ENCODE data around the gene PPP2R2D.
A peak's percentile ranks its signal among the peaks of the same experiment; 100 is the strongest.
"Not testable (repeated sequence)": the region's sequence is repeated elsewhere in the genome, so short reads cannot be mapped to it uniquely, and the experiment has no call there.

PPP2R2D gene

DNA sequence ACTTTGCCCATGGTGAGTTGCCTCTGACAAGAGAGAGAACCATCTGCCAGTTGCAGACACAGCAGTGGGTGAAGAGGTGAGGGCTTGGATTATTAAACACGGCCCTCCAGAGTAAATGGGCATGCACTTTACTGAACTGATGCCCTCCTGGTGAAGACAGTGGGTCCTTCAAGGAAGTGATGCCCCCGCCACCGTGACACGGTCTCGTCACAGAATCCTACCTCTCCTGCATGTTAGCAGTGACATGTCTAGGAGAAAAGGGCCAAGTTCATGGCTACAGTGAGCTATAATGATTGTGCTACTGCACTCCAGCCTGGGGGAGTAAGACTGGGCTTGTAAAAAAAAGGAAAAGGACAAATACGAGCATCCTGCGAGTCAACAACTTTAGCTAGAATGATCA, 78.5 kb downstream of the PPP2R2D start:
- DNase-seq = no peak

DNA sequence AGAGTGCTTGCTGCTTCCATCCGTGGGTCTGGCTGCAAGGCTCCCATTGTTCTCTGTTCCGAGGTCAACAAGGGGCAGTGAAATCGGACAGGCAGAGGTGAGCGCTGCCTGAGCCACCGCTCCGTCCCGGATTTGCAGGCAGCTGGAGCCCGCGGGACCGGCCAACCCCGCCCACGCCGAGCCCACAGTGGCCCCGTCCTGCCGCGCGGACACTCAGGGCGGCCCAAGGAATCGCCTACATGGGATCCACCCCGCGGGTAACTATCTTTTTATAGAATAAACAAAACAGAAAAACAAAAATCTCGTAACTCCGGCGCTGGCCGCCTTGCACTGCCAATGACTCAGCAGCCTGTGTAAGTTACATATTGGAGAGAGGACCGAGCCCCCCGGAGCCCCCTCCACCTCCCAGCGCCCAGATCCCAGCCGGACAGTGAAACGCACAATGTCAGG, 79.0 kb downstream of the PPP2R2D start:
- DNase-seq = no peak

DNA sequence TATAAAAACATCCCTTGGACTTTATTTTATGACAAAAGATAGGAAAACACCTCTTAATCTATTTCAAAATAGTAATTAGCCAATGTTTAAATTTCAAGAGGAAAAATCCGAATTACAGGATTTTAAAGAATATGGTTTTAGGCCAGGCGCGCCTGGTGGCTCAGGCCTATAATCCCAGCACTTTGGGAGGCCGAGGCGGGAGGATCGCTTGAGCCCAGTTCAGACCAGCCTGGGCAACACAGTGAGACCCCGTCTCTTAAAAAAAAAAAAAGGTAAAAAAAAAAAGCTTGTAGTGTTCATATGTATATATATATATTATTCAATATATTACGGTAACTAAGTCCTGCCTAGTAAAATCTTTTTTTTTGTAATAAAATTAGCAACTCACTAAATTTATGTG, 79.5 kb downstream of the PPP2R2D start:
- no peak for DNase-seq

DNA sequence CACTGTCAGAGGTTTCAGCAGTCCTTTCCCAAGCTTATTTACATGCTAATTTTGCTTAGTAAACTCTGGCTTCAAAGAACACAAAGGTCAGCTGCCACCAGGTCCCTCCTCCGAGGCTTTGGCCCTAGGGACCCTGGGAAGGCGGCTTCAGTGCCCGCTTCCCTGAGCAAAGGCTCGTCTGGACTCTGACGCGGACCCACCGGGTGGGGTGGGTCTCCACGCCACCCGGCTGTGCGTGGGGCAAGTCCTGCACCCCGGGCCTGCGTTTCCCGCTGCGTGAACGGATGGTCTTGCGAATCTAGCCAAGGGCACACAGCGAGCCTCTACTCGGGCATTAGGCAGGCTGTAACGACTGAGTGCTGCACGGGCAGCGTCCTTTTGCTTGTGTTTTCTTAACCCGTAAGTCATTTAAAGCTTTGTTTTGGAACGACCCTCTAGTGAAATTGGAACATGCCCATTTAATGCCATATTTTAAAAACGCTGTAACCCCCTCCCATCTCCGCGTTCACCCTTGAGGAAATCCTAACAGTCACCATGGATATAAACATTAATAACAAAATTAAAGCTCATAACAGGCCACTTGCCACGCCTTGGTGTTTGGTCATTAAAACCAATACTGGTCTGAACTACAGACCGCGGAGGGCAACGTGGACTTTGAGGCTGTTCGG, 80.1 kb downstream of the PPP2R2D start:
- DNase-seq = no peak

DNA sequence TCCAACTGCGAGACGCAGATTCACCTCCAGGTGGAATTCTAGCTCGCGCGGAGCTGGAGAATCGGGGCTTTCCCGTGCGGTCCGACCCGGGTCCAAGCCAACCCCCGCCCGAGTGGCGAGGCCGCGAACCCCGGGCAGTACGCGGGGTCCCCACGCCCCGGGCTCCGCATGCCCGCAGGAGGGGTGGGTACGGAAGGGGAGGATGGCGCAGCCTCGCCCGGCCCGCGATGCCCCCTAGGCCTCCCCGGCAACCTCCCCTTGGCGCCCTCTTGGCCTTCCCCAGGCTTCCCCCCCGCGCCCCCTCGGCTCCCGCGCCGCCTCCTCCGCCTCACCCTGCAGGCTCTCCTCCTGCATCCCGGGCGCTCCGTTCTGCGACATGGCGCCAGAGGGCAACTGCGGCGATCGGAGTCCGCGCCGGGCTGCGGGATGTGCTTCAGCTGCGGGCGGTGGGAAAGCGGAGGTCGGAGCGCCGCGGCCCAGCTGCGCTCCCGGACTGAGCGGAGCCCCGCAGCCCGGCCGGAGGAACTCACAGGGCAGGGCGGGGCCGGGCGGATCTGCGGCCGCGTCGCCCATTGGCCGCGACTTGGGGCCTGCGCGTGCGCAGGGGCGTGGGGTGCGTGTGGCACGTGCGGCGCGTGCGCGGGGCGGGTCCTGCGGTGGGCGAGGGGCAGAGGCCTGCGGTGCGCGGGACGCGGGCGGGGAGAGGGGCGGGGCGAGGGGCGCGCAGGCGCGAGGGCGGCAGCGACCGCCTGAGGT, 80.8 kb downstream of the PPP2R2D start, which contains the start of gene BNIP3:
Gene BNIP3 (minus strand): TSS at position 495 of the 756 bp plus-strand sequence. CDS start 117 bp downstream, at position 378.
- peak; percentile 34 to 48 for DNase-seq

DNA sequence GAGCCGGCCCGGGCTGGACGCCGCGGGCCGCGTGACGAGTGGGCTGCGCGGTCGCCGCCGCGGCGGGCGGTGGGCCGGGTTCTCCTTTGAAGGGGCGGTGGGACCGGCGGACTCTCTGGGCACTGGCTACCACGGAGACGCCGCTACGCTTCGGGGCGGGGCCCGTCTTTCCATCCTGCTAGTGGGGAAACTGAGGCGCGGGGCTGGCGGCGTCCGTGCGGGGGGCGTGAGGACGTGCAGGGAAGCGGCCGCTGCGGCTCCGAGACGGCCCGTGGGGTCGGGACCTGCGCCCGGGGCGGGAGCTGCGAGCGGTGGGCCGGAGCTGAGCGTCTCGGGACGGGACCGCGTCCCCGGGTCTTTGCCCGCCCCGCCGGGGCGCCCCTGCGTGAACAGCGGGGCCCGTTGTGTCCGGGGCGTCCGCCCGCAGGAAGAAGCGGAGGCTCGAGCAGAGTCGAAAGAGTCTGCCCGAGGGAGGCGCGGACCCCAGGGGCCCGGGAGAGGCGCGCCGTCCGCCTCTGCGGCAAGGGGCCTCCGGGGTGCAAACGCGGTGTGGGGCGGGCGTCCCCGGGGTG, 81.5 kb downstream of the PPP2R2D start:
- no peak for DNase-seq

DNA sequence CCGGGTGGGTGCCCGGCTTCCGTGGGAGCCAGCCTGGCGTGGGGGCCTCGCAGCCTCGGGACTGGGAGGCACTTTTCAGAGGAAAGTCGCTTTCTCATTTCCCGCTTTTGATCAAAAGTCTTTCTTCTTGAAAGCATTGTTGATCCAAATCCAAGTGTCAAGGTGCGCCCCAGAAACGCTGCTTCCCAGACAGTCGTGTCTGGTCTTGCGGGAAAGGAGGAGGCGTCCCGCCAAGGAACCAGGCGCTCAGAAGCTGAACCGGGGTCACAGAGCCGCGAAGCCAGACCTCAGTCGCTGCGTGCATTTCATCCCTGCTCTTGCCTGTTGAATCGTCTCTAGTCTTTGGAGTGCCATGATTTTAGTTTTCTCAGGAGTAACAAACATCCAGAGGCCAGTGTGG, 82.0 kb downstream of the PPP2R2D start:
- no peak for DNase-seq

DNA sequence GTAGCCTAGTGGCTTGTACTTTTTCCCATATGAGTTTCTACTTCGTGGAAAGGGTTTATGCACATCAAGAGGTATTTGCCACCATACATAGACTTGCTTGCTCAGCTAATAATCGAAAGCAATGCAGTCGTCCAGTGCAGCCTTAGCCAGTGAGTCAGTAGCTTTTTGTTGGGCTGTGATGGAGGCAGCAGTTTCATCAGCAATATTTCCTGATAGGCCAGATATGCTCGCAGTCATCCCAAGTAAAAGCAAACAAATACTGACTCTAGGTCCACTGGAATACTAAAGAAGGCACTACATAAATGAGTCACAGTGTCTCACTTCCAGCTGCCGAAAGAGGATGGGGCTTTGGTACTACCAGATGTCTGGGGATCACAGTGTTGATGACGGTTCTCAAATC, 83.0 kb downstream of the PPP2R2D start:
- no peak for DNase-seq

DNA sequence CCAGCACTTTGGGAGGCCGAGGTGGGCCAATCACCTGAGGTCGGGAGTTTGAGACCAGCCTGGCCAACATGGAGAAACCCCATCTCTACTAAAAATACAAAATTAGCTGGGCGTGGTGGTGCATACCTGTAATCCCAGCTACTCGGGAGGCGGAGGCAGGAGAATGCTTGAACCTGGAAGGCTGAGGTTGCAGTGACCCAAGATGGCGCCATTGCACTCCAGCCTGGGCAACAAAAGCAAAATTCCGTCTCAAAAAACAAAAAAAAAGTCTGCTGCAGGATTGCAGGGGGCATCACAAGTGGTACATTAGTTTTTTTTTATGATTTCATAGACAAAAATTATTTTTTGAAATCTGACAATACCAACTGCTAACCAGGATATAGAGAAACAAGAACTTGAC, 86.0 kb downstream of the PPP2R2D start:
- DNase-seq = not testable (repeated sequence)

DNA sequence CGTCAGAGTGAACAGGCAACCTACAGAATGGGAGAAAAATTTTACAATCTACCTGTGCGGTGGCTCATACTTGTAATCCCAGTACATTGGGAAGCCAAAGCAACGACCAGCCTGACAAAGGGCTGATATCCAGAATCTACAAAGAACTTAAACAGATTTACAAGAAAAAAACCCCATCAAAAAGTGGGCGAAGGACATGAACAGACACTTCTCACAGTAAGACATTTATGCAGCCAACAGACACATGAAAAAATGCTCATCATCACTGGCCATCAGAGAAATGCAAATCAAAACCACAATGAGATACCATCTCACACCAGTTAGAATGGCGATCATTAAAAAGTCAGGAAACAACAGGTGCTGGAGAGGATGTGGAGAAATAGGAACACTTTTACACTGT, 86.5 kb downstream of the PPP2R2D start:
- not testable (repeated sequence) for DNase-seq

DNA sequence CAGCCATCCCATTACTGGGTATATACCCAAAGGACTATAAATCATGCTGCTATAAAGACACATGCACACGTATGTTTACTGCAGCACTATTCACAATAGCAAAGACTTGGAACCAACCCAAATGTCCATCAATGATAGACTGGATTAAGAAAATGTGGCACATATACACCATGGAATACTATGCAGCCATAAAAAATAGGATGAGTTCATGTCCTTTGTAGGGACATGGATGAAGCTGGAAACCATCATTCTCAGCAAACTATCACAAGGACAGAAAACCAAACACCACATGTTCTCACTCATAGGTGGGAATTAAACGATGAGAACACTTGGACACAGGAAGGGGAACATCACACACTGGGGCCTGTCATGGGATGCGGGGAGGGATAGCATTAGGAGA, 87.0 kb downstream of the PPP2R2D start:
- DNase-seq = not testable (repeated sequence)

DNA sequence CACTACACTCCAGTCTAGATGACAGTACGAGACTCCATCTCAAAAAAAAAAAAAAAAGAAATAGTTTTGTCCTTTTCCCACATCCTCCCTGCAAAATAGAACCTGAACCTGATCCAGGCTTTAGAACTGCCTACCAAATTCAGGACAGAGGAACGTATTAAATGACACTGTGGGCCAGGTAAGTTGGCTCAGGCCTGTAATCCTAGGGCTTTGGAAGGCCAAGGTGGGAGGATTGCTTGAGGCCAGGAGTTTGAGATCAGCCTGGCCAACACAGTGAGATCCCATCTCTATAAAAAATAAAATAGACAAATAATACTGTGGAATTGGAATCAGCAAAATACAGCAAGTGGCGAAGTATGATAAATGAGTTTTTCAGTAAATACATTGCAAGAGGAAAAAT, 90.9 kb downstream of the PPP2R2D start:
- DNase-seq = no peak

DNA sequence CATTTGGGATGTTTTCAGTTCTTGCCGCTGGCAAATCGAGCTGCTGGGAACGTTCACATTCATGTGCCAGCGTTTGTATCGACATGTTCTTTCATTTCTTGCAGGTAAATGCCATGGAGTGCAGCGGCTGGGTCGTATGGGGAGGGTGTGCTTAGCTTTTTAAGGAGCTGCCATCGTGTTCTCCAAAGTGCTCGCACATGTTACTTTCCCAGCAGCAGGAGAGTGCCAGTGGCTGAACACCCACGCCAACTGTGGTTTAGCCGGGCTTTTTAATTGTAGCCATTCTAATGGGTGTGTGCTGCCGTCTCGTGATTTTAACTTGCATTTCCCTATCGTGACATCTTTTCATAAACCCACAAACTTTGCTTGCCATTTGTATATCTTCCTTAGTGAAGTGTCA, 92.5 kb downstream of the PPP2R2D start:
- DNase-seq = no peak

DNA sequence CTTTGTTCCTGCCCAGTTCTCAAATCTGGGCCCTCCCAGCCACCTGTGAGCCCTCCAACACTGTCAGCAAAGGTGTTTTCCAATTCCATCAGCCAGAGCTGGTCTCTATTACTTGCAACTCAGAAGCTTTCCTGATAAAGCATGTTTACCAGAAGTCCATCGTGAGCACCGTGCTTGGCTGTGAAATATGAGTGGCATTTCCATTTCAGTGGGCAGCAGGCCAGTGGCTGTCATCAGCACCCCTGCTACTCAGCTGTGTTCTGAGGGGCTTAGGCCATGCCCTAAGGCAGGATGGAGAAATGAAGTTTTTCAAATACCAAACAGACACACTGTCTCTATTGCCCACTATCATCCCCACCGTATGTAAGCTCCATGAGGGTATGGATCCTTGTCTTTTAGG, 93.6 kb downstream of the PPP2R2D start:
- DNase-seq = no peak

DNA sequence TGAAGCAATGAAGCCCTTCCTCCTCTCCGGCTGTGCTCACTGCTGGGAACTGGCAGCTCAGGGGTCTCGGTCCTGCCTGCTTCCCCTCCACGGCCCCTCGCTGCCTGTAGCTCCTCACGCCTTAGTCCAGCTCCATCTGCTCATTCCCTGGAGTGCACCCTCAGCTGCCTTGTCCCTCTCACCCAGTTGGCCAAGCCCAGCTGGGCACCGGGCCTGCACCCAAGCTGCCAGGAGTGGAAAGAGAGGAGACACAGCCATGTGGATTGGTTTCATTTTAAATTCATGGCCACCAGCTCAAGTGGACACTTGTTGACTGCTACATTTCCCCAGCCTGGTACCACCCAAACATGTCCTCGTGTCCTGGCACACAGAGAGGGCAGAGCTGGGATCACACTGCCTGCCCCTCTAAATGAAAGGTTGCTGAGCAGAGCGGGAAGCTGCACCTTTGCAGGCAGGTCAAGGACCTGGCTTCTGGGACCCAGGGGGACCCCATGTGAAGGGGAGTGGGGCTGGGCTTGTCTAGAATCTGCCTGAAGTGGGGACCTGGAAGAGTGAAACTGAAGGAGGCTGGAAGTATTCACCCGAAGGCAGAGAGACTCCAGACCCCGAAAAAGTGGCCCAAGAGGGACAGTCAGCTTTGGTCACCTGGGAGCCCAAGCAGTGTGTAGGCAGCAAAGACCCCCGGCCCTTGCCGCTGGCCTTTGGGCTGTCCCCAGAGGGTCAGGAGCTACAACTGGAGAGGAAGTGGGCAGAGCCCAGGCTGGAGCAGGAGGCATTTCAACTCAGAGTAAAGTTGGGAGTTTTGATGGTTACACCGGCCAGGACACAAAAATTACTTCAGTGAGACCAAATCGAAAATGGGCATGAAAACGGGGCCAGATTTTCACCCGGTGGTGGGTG, 95.9 kb downstream of the PPP2R2D start:
- DNase-seq = no peak

DNA sequence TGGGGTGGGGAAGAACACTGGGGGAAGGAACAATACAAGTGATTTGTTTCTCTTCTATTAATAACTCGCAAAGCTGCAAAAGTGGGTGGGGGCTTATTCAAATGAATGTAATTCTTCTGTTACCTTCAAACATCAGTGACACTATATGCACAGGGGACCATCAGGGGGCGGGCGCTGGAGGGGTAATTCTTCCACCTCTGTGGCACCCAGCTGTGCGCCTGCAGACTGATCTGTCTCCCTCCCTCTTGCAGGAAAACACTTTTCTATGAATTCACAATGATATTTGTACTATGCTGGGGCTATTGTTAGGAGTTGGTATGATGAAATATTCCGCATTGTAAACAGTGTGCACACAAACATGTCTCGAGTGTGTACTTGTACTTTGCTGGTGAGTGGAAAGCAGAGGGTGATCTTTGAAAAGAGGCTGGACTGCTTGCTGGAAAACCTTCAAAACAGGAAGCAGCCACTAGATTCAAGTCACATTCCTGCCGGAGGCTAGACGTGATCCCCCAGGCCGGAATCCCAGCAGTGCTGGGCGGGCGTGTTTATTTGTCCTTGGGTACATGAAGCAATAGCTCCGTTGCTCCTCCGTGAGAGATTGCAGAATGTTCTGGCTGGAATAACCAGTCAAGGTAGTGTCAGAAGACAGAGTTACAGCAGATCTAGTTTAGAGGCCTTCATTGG, 96.7 kb downstream of the PPP2R2D start:
- DNase-seq = no peak

DNA sequence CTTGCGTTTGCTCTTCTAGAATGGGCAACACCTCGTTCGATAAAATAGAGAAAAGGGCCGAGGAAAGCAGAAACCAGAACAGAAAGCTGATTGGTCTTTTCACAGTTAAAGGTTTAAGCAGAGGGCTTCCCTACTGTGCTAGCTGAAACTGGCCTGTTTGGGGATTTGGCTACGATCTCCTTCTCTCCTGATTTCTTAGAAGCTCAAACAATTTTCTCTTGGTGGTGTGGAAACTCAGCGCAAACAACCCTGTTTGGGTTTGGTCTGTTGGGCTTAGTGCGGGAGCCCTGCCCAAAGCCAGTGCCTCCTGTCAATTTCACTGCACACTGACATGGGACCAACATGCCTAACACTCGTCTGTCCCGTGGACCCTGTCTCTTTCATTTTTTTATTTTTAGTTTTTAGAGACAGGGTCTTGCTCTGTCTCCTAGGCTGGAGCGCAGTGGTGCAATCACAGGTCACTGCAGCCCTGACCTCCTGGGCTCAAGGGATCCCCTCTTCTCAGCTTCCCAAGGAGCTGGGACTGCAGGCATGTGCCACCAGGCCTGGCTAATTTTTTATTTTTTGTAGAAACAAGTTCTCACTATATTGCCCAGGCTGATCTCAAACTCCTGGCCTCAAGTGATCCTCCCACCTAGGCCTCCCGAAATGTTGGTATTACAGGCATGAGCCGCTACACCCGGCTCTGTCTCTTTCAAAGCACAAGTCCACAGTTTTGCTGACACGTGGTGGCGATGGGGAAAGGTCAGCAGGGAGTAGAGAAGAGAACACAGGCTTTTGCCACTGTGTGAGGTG, 97.4 kb downstream of the PPP2R2D start:
- no peak for DNase-seq

DNA sequence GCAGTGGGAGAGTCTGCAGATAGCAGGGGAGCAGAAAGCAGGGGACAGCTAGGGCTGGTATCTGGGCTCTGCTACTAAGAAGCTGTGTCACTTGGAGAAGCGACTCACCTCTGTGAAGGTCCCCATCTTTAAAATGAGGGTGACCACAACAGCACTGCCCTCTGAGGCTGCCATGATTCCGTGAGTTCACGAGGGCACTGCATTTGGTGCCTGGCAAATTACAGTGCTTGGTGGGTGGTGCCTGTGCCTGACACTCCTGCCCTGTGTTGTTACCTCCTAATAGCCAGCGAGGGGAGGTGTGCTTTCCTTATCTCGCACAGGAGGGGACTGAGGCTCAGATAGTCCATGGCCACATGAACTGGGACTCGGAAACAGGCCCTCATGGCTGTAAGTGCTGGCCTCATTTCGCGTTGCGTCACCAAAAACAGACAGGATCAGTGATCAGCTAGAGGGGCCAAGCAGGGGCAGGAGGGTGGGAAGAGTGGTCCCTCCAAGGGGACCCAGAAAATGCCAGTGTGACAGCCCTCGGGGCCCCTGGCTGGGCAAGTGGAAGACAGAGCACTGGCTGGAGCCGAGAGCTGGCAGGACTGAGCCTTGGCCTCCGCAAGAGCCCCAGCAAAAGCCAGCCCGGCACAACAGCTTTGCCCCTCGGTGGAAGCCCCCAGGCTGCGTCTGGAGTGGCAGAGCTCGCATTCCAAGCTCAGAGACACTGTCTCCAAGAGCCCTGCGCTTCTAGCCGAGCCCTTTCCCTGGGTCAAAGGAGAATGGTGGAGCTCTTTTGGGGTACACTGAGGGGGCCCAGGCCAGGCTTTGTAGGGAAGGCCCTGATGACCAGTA, 98.3 kb downstream of the PPP2R2D start:
- DNase-seq = no peak

DNA sequence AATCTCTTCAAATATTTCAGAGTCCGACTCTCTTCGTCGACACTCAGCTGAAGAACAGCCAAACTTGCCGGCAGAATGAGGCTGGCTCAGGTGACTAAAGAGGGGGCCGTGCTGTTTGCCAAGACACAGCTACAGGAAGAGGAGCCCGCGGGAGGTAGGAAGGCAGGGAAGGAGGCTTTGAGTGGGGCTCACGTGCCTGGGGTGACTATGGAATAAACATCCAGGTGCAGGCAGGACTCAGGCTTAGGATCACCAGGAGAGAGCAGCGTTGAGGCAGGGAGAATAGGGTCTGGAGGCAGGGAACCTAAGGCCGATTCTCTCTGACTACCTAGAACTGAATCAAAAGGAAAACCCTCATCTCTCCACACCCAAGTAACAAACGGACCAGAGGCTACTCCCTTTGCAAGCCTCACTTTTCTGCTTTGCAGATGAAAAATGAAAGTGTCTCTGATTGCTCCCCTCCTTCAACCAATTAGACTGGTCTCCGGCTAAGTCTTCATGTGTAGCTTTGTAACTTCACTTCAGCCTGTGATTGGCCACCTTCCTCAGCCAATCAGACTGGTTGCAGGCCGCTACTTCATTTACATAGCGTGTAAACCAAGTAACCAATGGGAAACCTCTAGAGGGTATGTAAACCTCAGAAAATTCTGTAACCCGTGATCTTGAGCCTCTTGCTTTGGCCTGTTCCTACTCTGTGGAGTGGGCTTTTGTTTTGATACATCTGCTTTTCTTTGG, 100.6 kb downstream of the PPP2R2D start:
- no peak for DNase-seq

DNA sequence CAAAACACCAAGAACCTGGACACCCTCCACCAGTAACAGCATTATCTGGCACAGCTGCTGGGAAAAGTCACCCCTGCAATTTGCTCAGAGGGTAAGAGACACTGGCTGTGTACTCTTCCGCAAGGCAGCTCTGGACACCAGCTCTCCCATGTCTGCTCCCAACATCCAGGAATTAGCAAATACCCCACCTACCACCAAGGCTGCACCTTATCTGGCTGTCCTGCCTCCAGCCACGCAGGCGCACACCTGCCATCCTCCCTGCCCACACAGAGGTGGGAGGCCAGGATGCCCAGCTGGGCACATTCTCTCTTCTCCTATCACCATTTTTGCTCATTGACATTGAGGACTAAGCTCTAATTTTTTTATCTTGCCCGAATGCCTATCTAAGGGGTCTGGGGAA, 101.2 kb downstream of the PPP2R2D start:
- DNase-seq = no peak

Data from AML-193 (cell line).